ENCODE results near the gene EPN1.

EPN1 gene

DNA sequence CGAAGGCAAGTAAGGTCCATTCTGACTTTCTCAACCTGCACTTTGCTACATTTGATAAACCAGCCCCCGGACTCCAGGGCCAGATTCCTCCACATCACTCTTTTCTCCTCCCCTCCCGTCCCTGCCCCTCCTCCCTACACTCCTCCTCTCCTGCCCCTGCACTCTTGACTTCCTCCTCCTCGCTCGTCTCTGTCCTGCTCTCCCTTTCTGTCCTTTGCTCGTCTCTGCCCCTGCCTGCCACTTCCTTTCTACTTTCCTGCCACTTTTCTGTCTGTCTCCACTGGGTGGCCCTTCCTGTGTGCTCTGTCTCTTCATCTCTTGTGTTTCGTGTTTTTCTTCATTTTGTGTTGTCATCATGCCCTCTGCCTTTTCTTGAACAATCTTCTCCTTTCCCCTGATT lies 13.2 kb upstream of the EPN1 start:
- no peak for DNase-seq

DNA sequence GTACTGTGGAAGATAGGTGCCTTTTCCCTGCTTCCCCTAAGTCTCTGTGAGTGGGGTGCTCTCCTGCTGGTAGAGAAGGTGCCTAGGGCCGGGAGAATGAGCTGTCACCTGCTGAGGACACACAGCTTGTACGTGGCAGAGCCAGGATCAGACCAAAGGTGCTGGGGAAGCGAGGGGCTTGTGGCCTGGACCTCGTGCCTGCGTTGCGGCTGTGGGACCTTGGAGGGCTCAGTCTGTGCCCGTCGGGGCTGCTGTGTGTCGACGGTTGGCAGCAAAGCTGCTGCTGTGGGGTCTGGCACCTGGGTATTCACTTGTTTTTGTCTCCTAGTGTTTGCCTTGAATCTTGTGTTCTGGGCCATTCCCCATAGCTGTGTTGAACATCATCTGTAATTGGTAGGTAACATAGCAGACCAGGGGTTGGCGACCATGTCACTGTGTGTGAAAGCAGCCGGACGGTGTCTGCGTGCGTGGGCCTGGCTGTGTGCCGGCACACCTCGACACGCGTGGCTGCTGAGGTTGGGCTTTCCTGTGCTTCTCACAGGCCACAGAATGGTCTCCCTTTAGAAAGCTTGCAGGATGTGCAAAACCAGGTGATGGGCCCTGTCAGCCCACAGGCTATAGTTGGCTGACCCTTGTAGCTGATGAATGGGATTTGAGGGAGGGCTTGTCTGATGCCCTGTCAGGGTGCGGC lies 11.0 kb upstream of the EPN1 start:
- no peak for DNase-seq

DNA sequence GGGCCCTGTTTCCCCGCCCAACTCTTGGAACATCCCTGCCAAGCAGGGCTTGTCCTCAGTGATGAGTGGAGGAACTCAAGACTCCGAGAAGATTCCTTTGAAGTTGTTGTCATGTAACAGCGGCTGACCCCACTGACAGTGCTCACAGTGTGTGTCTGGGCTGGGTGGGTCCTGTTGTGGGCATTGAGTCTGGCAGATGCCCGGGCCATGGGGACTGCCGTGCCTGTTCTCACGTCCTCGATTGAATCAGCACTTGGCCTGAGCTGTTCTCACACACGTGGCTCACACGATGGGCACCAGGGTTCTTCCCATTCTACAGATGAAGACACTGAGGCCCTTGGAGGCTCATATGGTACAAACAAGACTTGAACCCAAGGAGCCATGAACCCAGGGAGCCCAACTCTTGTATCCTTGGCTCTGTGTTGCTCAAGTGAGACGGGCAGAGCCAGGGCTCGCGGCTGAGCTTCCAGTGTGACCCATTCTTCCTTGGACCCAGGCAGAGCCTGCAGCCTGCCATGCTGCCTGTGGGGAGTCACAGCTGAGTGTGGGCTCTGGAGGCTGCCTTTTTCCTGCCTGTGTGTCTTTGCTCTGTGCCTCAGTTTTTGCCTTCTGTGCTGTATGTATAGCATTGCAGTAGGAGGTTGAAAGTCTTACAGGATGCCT lies 8.6 kb upstream of the EPN1 start:
- no peak for DNase-seq

DNA sequence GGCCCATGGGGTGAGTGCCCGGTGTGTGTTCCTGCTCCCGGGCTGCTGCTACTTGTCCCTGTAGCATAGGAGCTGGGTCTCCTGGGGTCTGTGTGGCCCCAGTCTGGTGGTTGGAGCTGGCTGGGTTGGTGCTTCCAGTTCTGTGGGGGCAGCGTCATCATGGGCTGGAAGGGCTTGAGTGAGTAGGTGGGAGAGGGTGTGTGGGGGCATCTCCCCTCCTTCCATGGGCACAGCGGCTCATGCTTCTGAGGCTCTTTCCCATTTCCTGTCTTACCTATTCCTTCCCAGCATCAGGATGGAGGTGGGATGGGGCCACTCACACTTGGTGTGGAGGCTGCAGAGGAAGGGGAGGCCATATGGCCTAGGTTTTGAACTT lies 8.0 kb upstream of the EPN1 start:
- DNase-seq, result no peak

GRCh38 chr19:55667511-55667910 lies 7.5 kb upstream of the EPN1 start:
- DNase-seq, result no peak

GRCh38 chr19:55667958-55668357 lies 7.1 kb upstream of the EPN1 start:
- no peak for DNase-seq

DNA sequence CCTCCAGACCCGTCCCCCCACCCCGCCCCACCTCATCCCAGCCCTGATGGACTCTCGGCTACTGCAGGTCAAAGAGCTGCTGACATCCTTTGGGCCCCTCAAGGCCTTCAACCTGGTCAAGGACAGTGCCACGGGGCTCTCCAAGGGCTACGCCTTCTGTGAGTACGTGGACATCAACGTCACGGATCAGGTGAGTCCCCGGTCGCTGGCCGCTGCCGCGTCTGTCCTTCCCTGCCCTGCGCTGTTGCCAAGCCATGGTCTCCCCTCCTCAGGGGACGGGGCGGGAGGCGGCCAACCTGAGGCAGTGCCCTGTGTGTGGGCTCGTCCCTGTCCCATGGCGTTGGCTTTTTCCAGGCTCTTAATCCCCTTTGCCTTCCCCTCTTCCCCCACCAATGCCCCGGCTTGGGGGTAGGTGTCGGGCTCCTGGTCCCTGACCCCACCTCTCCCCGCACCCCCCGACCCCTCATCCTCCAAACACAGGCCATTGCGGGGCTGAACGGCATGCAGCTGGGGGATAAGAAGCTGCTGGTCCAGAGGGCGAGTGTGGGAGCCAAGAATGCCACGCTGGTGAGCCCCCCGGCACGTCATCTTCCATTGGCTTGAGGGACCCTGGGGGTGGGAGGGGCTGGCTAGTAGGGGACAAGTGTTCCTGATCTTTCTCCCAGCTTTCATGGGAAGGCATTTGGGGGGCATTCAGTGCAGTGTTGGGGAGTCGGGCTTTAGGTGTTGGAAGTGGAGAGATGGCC lies 6.2 kb upstream of the EPN1 start:
- no peak for DNase-seq

- no peak for DNase-seq
Observed at GRCh38 chr19:55669418-55670279, 5.4 kb upstream of the EPN1 start.

- peak; percentile 52 for DNase-seq
Observed at GRCh38 chr19:55670280-55671053, 4.6 kb upstream of the EPN1 start.

- no peak for DNase-seq
Observed at GRCh38 chr19:55671054-55671378, 4.0 kb upstream of the EPN1 start.

DNA sequence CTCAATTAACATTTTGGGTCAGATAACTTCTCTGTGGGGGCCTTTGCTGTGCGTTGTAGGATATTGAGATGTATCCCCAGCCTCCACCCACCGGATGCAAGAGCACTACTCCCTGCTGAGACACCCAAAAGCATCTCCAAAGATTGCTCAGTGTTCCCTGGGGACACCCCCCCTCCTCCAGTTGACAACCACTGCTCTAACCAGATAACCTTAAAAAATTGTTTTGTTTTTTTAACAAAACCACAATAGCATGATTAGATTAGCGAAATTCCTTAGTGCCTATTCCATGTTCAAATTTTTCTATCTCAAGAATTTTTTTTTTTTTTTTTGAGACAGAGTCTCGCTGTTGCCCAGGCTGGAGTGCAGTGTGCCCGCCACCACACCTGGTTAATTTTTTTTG lies 2.6 kb upstream of the EPN1 start:
- no peak for DNase-seq

DNA sequence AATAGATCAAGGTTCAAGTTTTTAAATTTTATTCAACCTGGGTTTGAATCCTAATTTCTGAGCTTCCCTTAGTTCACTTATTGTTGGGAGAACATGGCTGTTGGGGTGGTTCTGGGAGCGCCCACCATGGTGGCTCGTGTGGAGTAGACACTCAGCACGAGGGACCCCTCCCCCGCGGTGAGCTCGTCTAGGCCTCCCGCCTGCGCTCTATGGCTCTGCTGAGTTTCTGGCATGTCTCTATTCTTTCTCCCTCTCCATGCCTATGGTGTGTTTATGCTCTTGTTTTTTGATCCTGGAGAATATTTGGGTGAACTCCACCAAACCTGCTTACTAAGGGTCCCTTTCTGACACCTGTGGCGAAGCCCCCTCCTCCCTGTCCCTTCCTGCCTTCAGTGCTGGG lies 1.6 kb upstream of the EPN1 start:
- DNase-seq, result no peak

DNA sequence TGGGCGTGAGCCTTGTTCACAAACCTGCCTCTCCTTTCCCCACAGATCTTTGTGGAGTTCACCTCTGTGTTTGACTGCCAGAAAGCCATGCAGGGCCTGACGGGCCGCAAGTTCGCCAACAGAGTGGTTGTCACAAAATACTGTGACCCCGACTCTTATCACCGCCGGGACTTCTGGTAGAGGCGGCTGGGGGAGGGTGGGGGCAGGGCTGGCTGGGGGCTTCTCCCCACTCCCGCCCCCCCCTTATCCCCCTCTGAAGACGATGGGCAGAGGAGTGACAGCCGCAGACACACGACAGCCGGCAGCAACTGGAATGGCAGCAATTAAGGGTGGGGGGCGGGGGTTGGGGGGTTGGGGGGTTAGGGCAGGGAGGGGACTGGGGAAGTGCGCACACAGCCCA lies 1.1 kb upstream of the EPN1 start:
- no peak for DNase-seq

GRCh38 chr19:55674459-55674840 lies 576 bp upstream of the EPN1 start:
- DNase-seq, result no peak

DNA sequence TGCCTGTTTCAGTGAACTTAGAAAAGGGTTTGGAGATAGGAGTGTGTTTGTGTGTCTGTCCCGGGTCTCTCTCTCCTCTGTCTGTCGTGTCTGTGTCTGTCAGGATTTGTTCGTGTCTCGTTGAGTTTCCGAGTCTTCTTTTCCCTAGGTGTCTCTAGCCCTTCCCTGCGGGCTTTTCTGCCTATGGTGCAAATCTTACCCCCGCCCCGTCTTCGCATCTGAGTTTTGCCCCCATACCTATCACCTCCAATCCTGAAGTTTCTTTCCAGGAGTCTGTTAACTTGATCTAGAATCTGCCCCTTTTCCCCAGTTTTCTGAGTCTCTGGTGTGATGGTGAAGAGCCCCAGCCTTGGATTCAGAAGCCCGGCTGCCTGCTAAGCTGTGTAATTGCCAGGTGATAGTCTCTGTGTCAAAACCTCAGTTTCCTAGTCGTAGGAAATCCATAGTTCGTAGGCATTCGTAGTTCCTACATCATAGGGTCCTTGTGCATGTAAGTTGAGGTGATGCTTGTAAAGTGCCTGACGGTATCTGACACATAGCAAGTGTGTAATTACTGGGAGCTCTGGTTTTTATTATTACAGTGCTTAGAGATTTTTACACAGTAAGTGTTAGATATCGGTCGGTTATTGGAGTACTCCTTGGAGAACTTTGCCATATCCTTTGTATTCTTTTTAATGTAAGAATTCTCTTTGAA lies 782 bp downstream of the EPN1 start:
- no peak for DNase-seq

GRCh38 chr19:55676383-55676782 lies 1.4 kb downstream of the EPN1 start:
- DNase-seq, result no peak

DNA sequence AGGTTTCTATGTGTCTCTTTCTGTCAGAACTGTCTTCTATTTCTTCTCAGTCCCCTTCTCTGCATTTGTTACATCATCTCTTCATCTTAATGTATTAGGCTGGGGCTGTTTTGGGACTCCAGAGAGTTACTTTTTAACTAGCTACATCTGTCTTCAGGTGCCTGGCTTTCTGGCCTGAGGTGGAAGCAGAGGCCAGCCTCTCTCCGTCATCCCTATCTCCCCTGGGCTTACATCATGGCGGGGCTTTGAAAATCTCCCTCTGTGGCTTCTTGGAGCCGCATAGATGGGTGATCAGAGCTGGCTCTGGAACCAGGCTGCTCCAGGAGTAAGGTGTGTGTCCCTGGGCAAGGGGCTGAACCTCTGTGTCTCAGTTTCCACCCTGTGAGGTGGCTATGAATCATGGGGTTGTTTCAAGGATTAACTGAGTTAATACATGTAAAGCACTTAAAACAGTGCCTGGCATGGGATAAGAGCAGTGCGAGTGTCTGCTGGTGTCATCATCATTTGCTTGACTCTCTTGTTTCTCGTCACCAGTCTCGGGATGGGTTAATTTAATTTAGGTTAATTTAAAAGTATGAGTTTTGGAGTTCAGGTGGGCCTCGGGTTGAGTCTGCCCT lies 2.0 kb downstream of the EPN1 start:
- no peak for DNase-seq

DNA sequence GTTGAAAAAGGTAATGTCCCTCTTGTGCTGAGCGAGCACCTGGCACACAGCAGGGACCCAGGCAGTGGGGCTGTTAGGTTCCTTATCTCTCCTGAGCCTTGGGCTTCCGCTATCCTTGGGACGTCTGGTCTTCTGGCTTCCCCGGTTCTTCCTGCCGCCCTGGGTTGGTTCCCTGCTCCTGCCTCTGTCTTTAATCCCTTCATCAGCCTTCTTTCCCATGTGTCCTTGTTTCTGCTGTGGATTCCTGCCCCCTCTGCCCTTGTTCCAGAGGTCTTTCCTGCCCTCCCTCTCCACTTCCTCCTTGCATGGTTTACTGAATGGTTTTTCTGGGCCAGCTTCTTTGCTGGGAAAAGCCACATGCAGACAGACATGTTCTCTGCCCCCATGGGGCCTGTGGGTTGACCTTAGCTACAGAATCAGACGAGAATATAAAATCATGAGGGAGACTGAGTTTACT lies 2.6 kb downstream of the EPN1 start:
- no peak for DNase-seq

- no peak for DNase-seq
Observed at GRCh38 chr19:55678121-55678671, 3.2 kb downstream of the EPN1 start.

DNA sequence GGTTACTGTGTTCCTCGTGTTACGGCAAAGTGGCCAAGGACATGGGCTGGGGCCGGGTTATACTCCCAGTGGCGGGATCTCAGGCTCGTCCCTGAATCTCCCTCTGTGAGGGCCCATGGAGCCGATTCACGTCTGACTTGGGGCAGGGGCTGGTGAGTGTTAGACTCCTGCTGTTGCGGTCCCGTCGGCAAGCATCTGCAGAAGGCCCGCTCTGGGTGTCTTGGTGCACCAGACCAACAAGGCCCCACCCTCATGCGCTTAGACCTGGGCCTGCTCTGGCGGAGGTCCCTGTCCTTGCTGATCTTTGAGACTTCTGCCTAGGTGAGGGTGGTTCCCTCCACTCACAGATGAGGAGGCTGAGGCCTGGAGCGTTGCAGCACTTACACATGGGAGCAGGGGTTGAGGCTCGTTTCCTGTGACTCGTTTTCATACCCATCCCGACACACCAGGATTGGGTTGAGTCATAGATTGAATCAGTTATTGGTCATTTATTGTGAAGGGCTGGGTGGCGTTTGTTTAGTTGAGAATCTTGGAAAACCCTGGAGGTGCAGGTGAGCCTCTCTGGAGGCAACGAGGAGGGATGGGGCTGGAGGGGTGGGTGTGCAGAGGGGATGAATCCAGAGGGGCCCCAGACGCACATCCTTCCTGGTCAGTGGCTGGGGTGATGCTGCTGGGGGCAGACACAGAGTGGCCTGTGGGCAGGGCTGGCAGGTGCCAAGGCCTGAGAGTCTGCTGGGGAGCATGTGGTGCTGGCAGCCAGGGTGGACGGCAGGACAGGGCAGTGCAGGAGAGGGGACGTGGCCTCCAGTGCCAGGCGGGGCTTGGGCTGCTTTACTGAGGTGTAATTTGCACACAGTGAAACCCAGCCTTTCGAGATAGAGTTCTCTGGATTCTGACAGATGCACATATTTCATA lies 4.6 kb downstream of the EPN1 start:
- DNase-seq, result no peak

Data from COR-L47 (cell line).